ENCODE data around the gene PHB1. TPM values are rescaled to one million over a fixed set of nuclear protein-coding genes. Genes with fewer than 3 reads are reported as not detected.

PHB1 gene
- total RNA-seq, 1 experiment from 2014 or later = 325 TPM

DNA sequence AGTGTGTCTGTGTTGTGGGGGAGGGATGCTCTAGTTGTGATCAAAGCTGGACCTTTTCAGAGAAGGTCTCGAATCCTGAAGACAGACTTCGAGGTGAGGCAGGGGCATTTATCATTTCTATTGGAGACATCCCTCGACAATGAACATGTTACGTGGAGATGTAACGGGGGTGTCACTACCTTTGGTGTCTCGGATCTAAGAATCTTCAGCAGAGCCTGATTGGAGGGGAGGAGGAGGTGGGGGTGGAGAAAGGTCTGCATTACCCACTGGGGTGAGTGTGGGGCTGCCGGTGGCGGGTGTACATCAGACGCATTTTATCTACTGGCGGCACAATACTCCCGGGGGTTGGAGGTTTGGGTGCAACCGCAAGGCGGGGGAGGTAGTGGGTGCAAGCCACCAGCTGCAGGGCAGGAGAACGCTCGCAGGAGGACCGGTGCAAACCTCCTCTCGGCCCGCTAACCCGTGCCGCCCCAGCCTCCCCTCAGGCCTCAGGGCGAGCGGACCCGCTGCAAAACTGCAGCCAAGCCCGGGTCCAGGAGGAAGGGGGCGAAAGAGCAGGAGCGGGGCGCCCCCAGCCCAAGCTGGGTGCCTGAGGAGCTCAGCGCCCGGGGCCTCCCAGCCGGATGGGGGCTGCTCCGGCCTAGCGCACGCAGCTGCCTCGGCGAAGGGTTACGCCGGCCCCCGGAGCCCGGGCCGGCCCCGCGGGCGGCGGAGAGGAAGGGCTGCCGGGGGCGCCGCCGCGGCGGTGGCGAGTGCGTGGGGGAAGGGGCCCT lies 53.4 kb downstream of the PHB1 start:
- H3K4me1 Mint-ChIP-seq = peaks cover 42 to 54% of the 10 kb centered on the region in 2 experiments
- H3K27ac Mint-ChIP-seq = peak overlapping the region; percentile 66 to 96 (median 94); a peak in 6 of 7 replicates
- 0 out of 7 replicates have a peak, but pooled peaks cover 0 to 2% (median 0%) of the 10 kb centered on the region in 3 experiments for H3K36me3 Mint-ChIP-seq (ENCODE audit: insufficient read depth in 1 of 3, low read depth in 3 of 3)
- Histone ChIP-seq H3K56ac (ENCODE audit: insufficient read length, low read depth, low read length) (no peak overlapping the region), H2AK5ac (ENCODE audit: insufficient read length, low read length) (no peak overlapping the region), H3K4me2 (ENCODE audit: insufficient read depth, insufficient read length, low read length) (peak overlapping the region; percentile 95), H2BK15ac (ENCODE audit: low read depth, low read length) (no peak overlapping the region), H4K8ac (replicated peaks; ENCODE audit: insufficient read length, low read depth, low read length) (no peak overlapping the region), H2AFZ (ENCODE audit: low read length) (no peak overlapping the region), H3K9ac (ENCODE audit: extremely low read depth, insufficient read length, low read length) (peak overlapping the region; percentile 29), H3K4ac (ENCODE audit: low read depth, low read length) (no peak overlapping the region), H4K20me1 (ENCODE audit: control insufficient read depth, insufficient read depth, insufficient read length) (no peaks in the 10 kb centered on the region), H3K23me2 (ENCODE audit: insufficient read length, low read depth, low read length, poor library complexity, severe bottlenecking) (peaks cover 15% of the 10 kb centered on the region), H3T11ph (ENCODE audit: low read length) (no peak overlapping the region), H3K27ac (ENCODE audit: insufficient read length, low read depth, low read length) (no peak overlapping the region), H2BK120ac (ENCODE audit: low read depth, low read length, poor library complexity, severe bottlenecking) (no peak overlapping the region), H4K91ac (ENCODE audit: insufficient read length, low read depth, low read length) (no peak overlapping the region), H4K5ac (ENCODE audit: insufficient read length, low read depth, low read length) (no peak overlapping the region), H3K4me1 (ENCODE audit: insufficient read depth, low read length) (no peaks in the 10 kb centered on the region), H3K9me3 (ENCODE audit: control insufficient read depth, low read depth, low read length) (no peaks in the 10 kb centered on the region), H2BK12ac (ENCODE audit: insufficient read length, low read depth, low read length) (no peak overlapping the region), H2BK20ac (ENCODE audit: low read depth, low read length, poor library complexity, severe bottlenecking) (no peak overlapping the region), H3K23ac (ENCODE audit: insufficient read length, low read depth, low read length) (no peak overlapping the region), H2BK5ac (ENCODE audit: insufficient read length, low read length) (no peak overlapping the region), H3K79me2 (ENCODE audit: insufficient read depth, low read length) (peaks cover 12% of the 10 kb centered on the region; the same call in 1 of the 2 replicates), H3K14ac (ENCODE audit: insufficient read depth, low read length) (peak overlapping the region; percentile 28), H3K18ac (ENCODE audit: insufficient read length, low read depth, low read length) (no peak overlapping the region), H3K79me1 (ENCODE audit: insufficient read depth, low read depth, low read length, poor library complexity, severe bottlenecking) (no peaks in the 10 kb centered on the region), H3K27me3 (ENCODE audit: insufficient read depth, low read length) (no peaks in the 10 kb centered on the region)
- WGBS (ENCODE audit: extremely low coverage, insufficient read length, low lambda C conversion rate) = no CpG with 5 or more reads among the region's 52 CpGs
- H3K9me3 Mint-ChIP-seq = no peaks in the 10 kb centered on the region
- H3K27me3 Mint-ChIP-seq (ENCODE audit: low read depth) = no peaks in the 10 kb centered on the region
- TF ChIP-seq, protein P1, sequence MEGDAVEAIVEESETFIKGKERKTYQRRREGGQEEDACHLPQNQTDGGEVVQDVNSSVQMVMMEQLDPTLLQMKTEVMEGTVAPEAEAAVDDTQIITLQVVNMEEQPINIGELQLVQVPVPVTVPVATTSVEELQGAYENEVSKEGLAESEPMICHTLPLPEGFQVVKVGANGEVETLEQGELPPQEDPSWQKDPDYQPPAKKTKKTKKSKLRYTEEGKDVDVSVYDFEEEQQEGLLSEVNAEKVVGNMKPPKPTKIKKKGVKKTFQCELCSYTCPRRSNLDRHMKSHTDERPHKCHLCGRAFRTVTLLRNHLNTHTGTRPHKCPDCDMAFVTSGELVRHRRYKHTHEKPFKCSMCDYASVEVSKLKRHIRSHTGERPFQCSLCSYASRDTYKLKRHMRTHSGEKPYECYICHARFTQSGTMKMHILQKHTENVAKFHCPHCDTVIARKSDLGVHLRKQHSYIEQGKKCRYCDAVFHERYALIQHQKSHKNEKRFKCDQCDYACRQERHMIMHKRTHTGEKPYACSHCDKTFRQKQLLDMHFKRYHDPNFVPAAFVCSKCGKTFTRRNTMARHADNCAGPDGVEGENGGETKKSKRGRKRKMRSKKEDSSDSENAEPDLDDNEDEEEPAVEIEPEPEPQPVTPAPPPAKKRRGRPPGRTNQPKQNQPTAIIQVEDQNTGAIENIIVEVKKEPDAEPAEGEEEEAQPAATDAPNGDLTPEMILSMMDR (conservative IDR thresholded peaks at IDR 0.05) = no peak
- peak overlapping the region; percentile 91 to 96 for H3K4me3 Mint-ChIP-seq
- DNase-seq = peak; percentile 53

Data from H9 (cell line).